AML-193 (cell line): ENCODE results near the gene CYFIP2.

Experiments used
- DNase-seq, 2 experiments: peaks; one replicate each; lab custom pipeline; 2025; lab: John Stamatoyannopoulos, UW

The CYFIP2 gene

DNA sequence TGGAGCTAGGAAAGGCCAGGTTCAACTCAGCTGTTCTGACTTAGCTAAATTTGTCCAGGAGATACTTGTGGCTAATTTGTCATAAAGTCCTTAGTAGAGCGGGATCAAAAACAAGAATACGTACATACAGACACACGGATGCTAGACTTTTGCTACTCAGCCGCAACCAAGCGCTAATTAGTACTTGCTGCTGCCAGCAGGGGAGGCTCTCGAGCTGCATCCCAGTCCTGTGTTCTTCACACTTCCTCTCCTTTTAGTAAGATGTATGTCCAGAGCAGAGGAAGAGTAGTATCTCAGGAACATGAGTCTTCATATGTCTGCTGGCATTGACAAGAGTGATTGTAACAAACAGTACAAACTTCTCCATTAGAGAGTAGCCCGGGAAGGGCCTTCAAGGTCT is 58.3 kb downstream of the CYFIP2 start:
- DNase-seq, result no peak

DNA sequence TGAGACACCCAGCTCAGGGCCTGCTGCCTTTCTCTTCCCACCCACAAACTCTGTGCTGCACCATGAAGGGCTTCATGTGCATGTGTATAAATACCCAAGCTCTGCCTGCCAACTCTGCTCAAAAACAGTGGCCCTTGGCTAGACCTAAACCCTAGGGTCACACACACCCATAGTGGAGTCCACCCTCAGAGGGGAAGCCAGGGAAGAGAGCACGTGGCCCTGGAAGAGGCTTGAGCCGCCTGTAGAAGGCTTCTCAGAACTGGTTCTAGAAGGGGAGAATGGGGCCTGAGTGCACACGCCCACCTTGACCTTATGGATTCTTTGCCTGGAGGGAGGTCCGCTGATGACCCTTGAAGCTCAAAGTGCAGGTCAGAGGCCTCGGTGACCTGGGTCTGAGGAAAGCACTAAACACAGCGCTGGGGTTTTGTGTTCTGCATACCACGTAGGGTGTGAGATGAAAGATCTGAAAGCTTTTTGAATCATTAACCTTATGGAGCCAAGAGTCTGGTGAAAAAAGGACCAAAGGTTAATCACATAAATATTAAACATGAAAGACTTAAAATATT is 60.6 kb downstream of the CYFIP2 start:
- DNase-seq, result no peak

DNA sequence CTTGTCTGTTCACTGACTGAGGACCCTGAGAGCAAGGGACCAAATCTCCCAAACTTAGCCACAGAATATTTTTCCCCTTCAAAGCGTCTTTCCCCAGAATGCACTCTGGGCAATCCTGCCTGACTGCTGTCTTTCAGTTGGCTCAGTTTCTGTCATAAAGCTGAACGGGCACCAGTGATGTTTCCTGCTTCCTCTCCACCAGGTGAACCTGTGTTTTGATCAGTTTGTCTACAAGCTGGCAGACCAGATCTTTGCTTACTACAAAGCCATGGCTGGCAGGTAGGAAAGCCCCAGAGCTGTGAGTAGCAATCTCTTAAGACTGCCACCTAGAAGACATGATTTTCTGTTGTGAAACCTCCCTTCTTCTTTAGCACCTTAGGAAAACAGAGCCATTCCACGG is 61.8 kb downstream of the CYFIP2 start:
- no peak for DNase-seq

DNA sequence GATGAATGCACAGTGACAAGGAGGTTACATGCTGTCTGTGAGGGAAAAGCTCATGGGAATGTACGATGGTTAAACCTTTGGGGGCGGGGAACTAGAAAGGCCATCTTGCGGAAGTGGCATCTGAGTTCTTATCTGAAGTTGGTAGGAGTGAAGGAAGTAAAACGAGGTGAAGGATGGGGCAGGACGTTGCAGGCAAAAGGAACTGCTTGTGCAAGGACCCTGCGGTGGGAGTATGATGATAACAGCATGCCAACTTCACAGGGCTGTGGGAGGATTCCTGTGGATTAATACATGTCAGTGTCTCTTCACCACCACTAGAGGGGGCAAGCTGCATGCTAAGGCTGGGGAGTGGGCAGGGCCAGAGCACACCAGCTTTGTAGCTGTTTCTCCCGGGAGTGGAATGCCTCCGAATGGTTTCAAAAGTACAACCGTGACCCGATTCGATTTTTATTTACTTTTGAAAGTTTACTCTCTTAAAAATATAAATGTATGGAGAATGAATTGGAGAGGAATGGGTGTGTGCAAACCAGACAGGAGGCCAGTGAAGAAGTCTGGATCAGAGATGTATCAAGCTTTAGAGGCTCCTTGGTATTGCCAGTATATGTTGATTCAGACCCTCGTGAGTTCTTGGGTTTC is 62.5 kb downstream of the CYFIP2 start:
- peak; percentile 90 to 95 for DNase-seq

DNA sequence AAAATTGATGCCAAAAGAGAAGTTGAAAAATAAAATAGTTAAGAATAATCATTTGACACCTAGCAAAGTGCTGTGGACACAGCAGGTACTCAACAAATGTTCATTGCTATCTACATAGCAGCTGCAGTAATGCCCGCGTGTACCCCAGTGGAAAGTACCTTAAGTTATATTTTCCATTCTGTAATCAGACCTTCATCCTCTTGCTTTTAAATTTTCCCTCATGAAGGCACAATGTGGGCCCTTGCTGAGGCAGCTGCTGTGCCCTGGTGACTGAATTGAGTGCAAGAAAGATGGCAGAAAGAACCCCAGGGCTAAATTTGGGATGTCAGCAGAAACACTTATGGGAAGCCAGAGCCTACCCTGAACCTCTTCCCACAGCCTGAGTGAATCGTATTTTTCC is 65.9 kb downstream of the CYFIP2 start:
- DNase-seq, result no peak

DNA sequence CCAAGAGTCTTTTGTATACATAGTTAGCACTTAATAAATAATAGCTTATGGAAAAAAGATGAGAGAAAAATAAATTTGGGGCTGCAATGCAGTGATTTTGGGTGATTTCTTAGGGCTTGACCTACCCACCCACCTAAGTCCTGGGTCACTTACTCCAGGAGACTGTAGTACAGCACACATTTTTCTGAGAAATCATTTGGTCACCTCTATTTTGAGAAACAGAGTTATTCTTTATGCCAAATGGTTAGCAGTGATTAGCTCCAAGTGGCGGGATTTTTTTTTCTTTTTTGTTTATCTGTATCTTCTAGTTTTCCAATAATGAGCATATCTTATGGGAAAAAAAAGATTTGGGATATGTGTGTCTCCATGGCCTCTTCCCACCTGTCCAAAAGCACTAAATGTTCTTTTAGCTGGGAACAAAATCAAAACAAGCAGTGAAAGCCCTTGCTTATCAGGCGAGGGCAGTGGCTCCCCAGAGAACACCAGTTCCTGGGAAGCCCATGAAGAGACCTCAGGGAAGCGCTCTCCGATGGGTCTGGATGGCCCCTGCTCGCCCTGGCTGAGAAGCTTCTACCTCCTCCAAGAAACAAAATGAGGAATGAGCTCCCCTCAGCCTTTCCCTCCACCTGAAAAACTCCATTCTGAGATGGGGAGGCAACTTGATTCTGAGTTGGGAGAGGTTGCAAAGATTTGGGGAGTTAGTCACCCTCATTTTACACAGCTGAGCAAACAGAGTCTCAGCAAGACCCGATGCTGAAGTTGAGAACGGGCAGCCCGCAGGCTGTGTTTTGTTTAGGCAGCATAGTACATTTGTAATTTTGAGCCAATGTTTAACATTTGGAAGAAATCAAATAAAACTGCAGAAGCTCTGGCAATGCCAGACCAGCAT is 69.9 kb downstream of the CYFIP2 start:
- DNase-seq, result no peak

DNA sequence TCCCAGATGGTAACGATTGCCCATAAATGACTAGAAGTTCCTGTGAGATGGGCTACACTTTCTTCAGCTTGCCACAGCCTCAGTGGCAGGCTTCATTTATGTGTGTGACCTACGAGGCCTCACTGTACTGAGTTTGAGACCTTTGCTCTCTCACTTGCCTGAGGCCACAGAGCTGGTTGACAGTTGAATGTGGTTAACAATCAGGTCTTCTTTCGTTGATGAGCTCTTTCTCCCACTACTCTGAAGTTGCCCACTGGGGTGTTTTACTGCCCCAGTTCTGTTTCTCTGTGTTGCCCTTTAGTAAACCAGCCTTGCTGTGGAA is 70.5 kb downstream of the CYFIP2 start:
- no peak for DNase-seq

DNA sequence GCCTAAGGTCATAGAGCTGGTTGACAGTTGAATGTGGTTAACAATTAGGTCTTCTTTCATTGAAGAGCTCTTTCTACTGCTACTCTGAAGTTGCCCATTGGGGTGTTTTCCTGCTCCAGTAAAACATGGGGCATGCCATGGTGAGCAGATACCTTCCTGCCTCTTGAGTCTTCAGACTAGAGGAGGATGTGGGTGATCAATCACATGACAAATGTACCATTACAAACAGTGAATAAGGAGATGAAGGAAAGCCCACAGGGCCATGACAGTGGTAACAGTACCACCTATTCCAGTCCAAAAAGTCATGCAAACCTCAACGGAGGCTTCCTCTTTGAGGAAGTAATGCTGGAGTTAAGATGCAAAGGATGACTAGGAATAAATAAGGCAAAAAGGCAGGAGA is 73.5 kb downstream of the CYFIP2 start:
- DNase-seq, result no peak

DNA sequence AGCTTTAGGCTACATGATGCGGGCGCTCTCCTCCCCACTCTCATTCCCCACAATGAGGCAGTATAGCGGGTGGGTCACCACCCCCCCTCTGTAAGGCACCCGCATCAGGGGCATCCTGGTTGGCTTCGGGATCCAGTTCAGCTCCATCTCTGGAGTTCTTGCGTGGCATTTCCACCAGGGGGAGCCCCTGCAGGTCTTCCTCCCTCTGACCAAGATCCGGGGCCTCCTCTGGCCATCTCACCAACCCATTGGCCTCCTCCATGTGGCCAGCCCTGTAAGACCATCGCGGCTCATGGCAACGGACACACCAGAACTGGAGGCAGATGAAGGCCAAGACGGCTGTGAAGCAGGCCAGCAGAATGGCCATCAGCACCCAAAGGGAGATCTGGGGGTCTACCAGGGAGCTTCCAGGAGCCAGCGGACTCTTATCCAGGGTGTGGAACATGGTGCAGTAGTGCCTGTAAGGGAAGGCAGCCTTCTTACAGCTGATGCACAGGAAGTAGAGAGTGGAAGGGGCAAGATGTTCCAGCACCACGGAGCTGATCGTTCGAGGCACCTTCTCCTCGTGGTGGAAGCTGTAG is 77.0 kb downstream of the CYFIP2 start:
- DNase-seq, result peak; percentile 3 to 6

DNA sequence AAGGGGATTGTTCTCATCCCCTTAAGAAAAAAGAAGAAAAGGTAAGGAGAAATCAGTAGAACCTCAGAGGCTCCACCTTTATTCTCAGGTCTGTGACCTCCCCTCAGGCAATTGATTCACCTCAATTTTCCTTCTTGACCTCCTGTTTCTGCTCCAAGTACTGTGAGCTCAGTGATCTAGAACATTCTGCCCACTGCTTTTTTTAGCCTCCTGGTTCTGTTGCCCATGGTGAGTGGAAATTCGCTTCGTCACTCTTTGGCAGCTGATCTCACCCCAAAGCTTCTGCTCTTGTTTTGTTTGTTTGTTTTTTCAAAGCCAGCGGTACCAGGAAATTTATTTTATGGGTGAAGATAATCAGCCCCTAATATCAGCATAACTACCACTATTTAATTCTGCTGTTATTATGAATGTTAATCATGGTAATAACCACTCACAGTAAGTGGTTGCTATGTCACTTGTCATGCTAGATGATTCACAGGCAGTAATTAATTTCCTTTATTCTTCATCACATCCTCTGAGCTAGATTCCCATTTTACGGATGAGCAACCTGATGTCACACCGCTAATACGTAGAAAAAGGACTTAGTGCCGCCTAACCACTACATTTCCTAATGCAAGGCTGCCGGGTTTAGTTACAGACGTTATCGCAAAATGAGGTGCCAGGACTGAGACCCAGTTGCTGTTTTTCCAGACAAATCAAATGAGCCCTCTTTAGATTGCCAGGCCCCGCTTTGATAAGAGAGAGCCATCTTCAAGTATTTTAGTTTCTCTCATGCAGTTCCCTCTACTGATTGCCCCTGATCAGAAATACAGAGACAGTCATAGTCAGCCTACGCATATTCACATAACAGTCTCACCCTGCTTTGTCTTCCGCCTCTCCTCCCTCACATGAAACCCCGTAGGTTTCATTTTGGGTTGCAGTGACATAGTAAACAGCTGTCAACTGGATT is 78.2 kb downstream of the CYFIP2 start:
- no peak for DNase-seq

DNA sequence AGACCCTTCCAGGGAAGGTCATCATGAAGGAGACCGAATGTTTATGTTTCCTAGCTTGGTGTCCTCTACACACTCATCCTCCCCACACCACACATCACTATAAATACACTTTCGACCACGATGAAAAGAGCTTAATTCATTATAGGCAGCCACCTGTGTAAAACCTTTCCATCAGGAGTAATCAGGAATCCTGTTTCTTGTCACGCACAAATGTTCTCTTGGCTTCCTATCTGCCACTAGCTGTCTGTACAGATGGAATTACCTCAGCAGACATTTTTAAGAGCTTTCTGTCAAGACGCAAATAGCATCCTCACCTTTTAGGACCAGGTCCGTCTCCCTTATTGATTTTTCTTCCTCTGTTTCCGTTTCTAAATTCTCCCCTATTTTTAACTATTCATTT is 79.1 kb downstream of the CYFIP2 start:
- DNase-seq, result no peak

DNA sequence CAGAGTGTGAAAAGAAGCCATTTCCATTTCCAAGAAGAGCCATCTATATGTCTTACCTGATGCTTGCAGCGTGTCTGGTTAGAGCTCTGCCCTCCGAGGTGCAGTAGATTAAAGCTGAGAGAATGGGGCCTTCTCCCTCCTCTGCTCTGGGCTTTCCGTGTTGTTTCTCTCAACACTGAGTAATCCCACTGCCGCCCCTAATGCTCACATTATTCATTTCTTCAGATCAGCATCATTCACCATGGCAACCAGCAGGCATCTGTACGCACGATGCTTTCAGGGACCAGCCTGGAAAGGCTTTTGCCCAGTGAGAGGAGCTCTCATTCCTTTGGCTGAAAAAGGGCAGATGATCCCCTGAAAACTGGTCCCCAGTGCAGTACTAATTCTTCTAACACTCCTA is 79.6 kb downstream of the CYFIP2 start:
- no peak for DNase-seq

DNA sequence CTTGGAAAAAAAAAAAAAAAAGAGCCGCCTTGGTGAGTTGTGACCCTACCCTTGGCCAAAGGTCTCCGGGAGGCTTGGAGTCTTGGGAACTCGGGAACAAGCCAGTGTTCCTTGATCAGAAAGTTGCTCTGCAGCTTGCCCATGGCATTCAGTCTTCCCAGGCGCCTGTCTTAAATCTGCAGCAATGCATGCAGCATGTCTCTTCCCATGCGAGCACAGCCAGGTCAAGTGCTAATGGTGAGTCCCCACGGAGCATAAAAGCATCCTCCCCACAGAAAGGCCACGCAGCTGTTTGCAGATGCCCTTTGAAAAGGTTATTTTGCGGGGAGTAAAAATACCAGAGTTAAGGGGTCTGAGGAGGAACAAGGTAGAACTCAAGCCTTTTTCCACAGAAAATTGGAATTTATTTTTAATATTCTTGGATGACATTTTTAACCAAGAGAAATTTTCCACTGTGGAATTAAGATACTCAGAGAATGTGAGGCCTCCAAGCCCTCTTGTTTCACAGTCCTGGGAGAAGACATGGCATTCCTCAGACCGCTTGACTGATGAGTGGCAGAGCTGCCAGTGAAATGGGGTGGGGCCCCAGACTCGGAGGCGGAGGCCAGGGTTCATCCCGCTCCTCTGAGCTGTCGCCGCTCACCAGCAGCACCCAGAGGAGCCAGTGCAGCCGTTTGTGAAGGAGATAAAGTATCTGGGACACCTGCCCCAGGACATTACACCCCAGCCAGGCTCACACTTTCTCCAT is 81.6 kb downstream of the CYFIP2 start:
- no peak for DNase-seq

DNA sequence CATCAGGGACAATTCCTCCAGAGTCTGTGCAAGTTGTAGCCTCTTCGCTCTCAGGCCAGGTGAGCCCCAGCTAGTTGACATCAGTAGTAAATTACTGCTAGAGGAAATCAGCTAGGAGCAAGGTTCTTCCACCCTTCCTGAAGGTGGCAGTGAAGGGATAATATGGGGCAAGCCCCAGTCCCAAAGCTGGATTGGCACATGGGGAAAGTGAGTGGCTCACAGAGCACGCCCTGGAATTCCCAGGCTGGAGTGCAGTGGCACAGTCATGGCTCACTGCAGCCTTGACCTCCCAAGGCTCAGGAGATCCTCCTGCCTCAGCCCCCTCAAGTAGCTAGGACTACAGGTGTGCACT is 82.1 kb downstream of the CYFIP2 start:
- no peak for DNase-seq

DNA sequence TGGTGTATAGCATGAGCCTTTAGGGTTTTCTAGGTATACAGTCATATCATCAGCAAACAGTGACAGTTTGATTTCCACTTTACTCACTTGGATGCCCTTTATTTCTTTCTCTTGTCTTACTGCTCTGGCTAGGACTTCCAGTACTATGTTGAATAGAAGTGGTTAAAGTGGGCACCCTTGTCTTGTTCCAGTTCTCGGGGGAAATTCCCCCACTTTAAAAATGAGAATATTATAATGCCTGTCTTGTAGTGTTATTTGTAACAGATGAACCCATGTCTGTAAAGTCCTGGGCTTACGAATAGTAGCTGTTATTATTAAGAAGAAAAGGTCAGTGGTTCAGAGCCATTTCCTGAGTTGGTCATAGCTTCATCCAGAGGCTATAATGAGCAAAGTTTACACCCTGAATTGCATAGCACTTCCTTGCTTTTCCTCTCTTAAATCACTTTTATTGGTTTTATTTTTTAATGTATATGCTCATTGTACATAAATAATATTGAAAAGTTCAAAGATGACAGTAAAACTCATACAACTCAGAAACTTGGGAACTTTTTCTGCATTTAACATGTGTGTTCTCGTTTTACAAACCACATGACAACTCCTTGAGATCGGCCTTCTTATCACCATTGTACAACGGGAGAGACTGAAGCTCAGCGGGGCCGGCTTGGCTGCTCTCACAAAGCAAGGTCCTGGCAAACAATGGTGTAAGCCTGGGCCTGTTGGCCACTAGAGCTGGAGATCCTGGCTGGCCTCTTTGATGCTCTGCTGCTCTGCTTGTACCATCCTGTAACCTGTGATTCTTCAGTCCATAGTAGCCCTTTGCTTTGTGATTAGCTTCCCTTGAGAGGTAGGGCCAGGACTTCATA is 85.2 kb downstream of the CYFIP2 start:
- no peak for DNase-seq

DNA sequence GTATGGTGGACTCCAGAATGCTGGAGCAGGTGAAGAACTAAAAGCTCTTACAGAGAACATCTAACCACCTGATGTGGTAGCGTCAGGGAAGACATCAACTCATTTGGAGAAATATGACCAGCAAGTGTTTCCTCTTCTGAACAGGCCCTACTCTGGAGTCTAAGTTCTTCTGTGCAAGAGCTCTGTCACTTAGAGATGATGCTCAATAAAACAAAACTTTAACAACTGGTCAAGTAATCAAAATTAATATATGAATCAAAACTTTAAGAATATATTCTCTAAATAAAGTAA is 85.8 kb downstream of the CYFIP2 start:
- DNase-seq, result no peak

DNA sequence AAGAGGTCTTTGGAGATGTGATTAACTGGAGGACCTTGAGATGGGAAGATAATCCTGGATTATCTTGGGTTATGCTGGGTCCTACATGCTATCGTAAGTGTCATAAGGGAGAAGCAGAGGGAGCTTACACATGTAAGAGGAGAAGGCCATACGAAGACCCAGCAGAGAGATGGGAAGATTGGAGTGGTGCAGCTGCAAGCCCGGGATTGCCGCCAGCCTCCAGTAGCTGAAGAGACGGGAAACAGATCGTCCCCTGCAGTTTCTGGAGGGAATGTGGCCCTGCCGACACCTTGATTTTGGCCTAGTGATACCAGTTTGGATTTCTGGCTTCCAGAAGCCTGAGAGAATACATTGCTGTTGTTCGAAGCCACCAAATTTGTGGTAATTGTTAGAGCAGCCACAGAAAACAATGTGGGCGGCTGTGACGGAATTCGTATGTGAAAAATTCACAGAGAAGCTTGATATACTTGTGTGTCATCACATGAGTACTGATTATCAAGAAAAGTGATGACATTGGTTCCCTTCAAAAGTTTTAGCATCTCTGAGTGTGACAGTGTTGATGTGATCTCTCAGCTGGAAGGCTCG is 86.9 kb downstream of the CYFIP2 start:
- DNase-seq, result no peak

DNA sequence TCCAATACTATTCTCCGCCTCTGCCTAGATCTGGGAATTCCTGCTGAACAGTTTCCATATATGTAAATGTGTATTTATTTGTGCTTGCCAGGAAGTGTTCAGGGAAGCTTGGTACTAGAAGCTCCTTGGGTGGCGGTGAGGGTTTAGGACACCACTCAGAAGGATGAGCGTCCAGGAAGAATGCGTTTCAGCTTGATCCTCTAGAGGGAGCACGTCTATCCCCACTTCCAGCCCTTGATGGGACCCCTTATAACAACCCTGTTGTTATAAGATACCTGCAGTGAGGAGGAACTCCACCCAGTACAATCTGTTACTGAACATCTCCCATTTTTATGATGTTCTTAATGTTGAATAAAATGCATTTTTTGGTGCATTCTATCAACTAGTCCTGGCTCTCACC is 88.9 kb downstream of the CYFIP2 start:
- no peak for DNase-seq

DNA sequence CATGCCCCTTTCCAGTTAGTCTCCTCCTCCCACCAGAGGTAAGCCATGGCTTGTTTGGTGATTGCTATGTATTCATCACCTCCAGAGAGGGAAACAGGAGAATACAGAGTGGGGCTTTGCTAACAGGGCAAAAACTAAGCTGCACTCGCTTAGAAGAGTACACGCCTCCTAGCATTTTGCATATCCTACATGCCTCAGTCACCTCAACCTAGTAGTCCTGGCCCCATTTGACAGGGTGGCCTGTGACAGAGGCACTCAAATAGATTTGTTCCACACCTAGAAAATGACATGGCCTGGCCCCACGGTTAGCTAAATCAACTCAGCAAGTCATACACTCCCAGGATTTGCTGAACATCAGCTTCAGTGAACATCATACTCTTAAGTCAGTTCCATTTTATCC is 90.7 kb downstream of the CYFIP2 start:
- DNase-seq, result no peak

DNA sequence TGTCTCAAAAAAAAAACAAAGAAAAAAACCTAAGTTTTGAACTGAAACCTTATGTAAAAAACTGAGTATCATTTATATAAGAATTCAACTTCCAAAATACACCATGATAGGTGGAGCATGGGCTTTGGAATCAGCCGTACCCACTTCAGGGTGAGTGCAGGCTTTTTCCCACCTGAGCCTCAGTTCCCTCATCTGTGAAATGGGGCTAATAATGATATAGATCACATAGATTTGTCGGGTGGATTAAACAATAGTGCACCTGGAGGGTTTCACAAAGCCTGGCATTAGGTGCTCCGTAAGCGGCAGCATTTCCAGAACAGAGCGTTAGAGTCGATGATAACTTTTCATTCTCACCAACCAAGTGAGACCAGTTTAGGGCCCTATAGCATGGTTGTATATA is 91.9 kb downstream of the CYFIP2 start:
- no peak for DNase-seq
